Pulmonary artery endothelial cell (primary cell): ENCODE measurements around the gene SUGT1. TPM values are rescaled to one million over a fixed set of nuclear protein-coding genes. Genes with fewer than 3 reads are reported as not detected.

Experiments used
- DNase-seq: peaks from one replicate; pipeline ENCODE4 v3.0.0-alpha.2; 2011; ENCODE audit warnings: low read depth, low spot score
- total RNA-seq: library from RNA; depleted of rRNA; stranded (reverse); fragments of >200 nt; gene quantifications from 2 replicates; pipeline ENCODE4 v1.2.3, GENCODE V29; 2014

The SUGT1 gene
- total RNA-seq, 1 donor from 2014 or later, result 59.0 TPM

DNA sequence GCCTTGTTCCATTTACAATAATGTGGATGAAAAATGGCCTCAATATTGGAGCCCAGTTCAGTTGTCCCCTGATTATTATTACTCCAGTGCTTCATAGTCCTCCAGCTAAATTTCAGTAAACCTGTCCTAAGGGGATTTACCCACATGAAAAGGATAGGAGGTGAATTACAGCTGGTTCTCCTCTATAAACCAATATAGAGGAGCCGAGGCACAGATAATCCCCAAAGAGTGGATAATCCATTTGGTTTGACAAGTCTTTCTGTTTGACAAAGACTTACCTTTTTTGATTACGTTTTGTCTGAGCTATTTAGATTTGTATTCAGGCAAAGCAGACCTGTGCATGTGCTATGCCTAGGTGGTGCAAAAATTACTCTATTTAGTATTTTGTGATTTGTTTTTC is 84.3 kb downstream of the SUGT1 start:
- no peak for DNase-seq

DNA sequence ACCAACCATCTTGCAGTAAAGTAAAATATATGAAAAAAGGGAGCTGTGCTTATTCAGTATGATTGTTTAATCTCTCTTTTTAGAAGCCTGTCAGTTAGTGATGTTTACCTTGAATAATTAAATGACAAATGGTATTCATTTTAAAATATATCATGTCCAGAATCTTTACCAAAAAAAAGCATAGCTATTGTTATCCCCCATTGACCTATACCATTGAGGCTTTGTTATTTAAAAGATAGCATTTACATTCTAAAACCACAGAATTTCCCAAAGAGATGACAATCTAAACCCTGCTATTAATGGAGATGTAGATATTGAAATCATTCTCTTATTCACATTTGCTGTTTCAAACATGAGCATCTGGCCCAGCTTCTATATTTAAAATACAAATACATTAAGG is 84.8 kb downstream of the SUGT1 start:
- no peak for DNase-seq

DNA sequence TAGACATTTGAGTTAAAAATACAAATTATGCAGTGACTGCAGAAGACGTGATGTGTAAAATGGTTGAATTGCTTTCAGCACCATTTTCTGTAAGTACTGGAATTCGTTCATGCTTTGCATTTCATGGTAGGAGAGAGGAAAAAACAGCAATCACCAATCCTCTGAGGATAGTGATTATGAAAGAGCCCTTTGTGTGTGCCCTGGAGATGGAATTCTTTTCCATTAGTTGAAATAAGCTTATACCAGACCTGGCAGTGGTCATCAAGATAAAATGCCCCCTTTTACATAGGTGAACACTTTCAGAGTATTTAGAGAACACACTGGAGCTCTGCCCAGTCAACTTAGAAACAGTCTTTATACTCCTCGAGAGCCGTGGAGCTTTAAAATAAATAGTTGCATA is 85.3 kb downstream of the SUGT1 start:
- DNase-seq, result no peak

- DNase-seq, result no peak
Observed at GRCh38 chr13:52738719-52739467, 86.3 kb downstream of the SUGT1 start.

- no peak for DNase-seq
Observed at GRCh38 chr13:52739468-52740071, 86.9 kb downstream of the SUGT1 start, which contains the start of gene CNMD. CNMD (minus strand) TSS chr13:52739820; CDS start chr13:52739701, 119 bp downstream.

DNA sequence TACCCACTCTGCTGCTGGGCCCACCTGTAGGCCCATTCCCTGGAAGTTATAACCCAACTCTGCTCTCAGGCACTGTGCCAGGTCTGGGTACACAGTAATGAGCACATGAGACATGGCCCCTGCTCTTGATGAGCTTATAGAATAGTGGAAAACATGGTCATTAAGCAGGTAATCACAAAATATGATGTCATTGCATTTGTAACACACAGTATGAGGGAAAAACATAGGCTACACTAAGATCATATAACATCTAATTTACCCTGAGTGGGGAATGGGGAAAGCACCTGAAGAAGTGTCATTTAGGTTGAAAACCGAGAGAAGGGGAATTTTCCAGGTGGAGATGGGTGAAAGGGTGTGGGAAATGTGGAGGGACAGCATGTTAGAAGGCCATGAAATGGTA is 90.9 kb downstream of the SUGT1 start:
- no peak for DNase-seq

DNA sequence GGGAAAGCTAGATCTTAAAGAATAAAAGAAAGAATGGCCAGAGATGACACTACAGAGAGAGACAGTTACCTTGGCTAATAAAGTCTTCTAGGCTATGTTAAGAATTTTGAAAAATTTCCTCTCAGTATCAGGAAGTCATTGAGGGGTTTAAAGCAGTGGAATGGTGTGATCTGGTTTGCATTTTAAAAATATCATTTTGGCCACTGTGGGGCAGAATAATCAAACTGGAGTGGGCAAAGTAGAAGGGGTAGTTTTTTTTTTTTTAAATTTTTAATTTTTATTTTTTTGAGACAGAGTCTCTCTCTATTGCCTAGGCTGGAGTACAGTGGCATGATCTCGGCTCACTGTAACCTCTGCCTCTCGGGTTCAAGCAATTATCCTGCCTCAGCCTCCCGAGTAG is 91.4 kb downstream of the SUGT1 start:
- DNase-seq, result no peak

DNA sequence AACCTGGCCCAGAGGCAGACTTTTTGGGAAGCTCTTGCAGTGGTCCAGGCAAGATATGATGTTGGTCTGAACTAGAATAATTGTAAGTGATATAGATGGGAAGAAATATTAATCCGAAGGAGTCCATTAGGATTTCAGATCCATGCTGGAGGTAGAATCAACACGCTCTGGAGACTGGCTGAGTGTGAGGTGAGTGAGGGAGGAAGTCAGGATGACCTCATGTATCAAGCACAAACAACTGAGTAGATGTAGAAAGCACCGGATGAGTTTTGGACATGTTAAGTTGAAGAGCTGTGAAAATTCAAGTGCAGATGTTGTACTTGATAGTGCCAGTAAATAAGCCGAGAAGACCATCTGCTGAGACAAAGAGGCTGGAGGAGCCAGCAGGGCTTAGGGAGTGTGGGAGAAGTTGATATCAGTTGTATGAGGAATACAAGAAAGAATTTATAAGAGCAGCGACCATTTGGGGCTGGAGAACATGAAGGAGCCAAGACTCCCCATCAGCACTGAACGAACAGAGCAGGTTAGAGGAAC is 92.3 kb downstream of the SUGT1 start:
- no peak for DNase-seq

- no peak for DNase-seq
Observed at GRCh38 chr13:52746141-52746540, 93.5 kb downstream of the SUGT1 start.

- DNase-seq, result no peak
Observed at GRCh38 chr13:52749419-52749818, 96.8 kb downstream of the SUGT1 start.

Other genes starting within 250 kb of the SUGT1 start
- 28.1 and 44.6 TPM in 2 replicates for gene THSD1, start 246.7 kb upstream of the SUGT1 start, total RNA-seq
- 19.1 and 20.8 TPM in 2 replicates for gene VPS36, start 202.2 kb upstream of the SUGT1 start, total RNA-seq
- 27.4 and 45.2 TPM in 2 replicates for gene CKAP2, start 197.4 kb upstream of the SUGT1 start, total RNA-seq
- 3.4 and 4.3 TPM in 2 replicates for gene HNRNPA1L2, start 10.4 kb upstream of the SUGT1 start, total RNA-seq
- gene CNMD, start 87.0 kb downstream of the SUGT1 start, total RNA-seq, result not detected in 2 replicates
- gene PCDH8, start 195.8 kb downstream of the SUGT1 start, total RNA-seq, result not detected in 2 replicates